BLaER1 (cell line): ENCODE results near the gene RBPJ.

Experiments
- H3K27ac ChIP-seq: shearing (Covaris generic); formaldehyde crosslinking; 2 replicates; pipeline ENCODE4 v1.8.1; 2022
- H3K27me3 ChIP-seq: shearing (Covaris generic); formaldehyde crosslinking; 2 replicates; pipeline ENCODE4 v1.8.1; 2022
- H3K36me3 ChIP-seq: shearing (Covaris generic); formaldehyde crosslinking; 2 replicates; pipeline ENCODE4 v1.8.1; 2022
- H3K4me1 ChIP-seq: shearing (Covaris generic); formaldehyde crosslinking; 2 replicates; pipeline ENCODE4 v1.8.1; 2022
- H3K4me2 ChIP-seq: shearing (Covaris generic); formaldehyde crosslinking; 2 replicates; pipeline ENCODE4 v1.8.1; 2022
- H3K4me3 ChIP-seq: shearing (Covaris generic); formaldehyde crosslinking; 2 replicates; pipeline ENCODE4 v1.8.1; 2022
- H3K9ac ChIP-seq: shearing (Covaris generic); formaldehyde crosslinking; 2 replicates; pipeline ENCODE4 v1.8.1; 2022
- H3K9me3 ChIP-seq: shearing (Covaris generic); formaldehyde crosslinking; 2 replicates; pipeline ENCODE4 v1.8.1; 2022
- H4K20me1 ChIP-seq: shearing (Covaris generic); formaldehyde crosslinking; 2 replicates; pipeline ENCODE4 v1.8.1; 2022
- Cebpa-rat ChIP-seq: shearing (Covaris generic); IDR thresholded peaks from 2 replicates; pipeline ENCODE4 v1.8.1; 2022

RBPJ gene

DNA sequence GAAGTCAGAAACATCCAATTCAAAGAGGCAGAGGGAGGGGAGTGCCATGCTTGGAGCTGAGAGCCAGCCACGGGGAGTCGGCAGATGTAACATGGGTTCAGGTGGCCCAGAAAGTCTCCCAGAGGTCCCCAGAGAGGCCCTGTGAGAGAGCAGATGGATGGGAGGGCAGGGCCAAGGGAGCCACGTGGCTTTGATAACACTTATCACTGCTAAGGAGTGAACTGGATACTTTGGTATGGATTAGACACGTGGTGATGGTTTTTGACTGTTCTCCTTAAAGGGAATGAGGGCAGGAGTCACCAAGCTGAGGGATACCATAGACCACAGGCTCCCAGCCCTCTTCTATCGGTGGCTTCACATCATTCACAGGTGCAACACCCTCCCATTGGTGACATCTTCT lies 155.7 kb downstream of the RBPJ start:
- Histone ChIP-seq H3K9ac (no peak overlapping the region), H4K20me1 (no peaks in the 10 kb centered on the region), H3K4me3 (no peak overlapping the region), H3K4me2 (no peak overlapping the region), H3K27me3 (no peaks in the 10 kb centered on the region), H3K4me1 (no peaks in the 10 kb centered on the region), H3K36me3 (no peaks in the 10 kb centered on the region), H3K27ac (no peak overlapping the region), H3K9me3 (no peaks in the 10 kb centered on the region; the same call in 1 of the 2 replicates)
- TF ChIP-seq Cebpa-rat = no peak

DNA sequence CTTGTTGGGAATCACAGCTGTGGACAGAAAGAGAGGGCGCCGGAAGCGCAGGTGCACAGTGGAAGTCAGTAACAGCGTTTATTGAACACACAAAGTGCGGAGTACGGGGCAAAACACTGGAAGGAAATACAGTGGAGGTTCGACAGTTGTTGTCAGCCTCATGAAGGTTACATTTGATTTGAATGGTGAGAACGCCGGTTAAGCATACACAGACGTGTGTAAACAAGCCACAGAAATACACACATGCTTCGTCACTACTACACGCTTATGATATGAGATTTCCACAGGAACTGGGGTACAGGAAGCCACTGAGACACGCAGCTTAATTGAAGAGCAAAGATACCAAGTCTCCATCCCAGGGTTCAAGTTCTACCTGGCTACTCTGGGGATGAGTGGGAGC lies 157.5 kb downstream of the RBPJ start:
- Histone ChIP-seq H3K4me1 (no peaks in the 10 kb centered on the region), H3K4me2 (no peak overlapping the region), H3K9ac (no peak overlapping the region), H3K9me3 (no peaks in the 10 kb centered on the region; the same call in 1 of the 2 replicates), H3K27me3 (no peaks in the 10 kb centered on the region), H3K27ac (no peak overlapping the region), H4K20me1 (no peaks in the 10 kb centered on the region), H3K4me3 (no peak overlapping the region), H3K36me3 (no peaks in the 10 kb centered on the region)
- TF ChIP-seq Cebpa-rat = no peak

DNA sequence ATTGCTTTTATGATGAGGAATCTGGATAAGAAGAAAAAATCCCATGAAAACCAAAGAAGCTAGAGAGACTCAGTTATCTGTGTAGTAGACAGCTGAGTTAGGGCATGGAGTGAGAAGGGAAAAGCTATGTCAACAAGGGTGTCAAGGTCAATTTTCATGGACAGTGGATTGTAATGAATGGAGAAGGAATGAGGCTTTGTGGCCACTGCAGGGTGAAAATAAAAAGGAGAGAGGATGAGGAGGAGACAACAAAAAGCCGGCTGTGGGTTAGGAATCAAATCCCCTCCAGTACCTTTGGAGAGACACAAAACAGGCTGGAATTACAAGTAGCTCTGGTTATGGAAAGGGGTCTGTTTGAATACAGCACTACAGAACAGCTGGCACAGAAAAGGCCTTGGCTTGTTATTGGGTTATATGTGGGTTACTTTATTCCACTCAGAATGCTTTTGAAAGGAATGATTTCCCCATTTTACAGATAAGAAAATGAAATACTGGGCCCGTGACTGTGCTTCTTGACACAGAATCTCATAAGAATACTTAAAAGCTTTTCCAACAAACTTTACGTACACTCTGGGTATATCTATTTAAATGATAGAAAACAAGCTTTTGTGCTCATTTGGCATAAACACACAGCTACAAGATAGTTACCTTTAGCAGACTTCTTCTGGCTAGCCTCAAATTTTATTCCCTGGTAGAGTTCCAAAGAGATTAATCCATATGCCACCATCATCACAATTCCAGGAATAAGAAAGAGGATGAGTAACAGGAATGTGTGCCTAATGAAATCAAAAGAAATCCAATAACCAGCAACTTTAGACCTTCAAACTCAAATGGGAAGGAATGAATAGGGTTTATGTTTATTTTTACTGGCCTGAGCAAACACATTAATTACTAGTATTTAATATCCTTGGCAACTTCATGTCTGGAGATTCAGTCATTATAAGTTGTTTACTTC lies 162.0 kb downstream of the RBPJ start:
- no peaks in the 10 kb centered on the region for H3K4me1 ChIP-seq
- no peak overlapping the region for H3K9ac ChIP-seq
- no peaks in the 10 kb centered on the region for H3K27me3 ChIP-seq
- no peak for TF ChIP-seq Cebpa-rat
- no peak overlapping the region for H3K4me3 ChIP-seq
- no peaks in the 10 kb centered on the region for H3K36me3 ChIP-seq
- no peak overlapping the region for H3K4me2 ChIP-seq
- H3K9me3 ChIP-seq = no peaks in the 10 kb centered on the region; the same call in 1 of the 2 replicates
- no peak overlapping the region for H3K27ac ChIP-seq
- no peaks in the 10 kb centered on the region for H4K20me1 ChIP-seq

DNA sequence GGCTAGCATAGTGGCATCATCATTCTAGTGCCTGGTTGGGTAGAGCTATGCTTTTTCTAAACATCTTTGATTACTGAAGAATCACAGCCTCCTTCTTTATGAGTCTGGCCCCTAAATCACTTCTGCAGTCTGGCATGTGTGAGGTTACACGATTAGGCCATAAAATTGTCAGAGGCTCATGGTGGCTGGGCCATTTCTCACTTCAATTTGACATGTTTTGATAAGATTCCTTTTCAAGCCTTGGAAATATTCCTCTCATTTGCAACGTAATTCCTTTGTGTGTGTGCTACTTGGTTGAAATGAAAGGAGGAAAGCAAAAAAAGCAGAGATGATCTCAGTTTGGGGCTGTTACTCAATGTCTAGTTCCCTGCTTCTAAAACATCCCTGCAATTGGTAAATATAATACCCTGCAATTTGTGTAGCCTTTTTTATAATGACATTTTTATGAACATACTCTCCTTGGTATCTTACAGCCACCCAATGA lies 163.3 kb downstream of the RBPJ start:
- Histone ChIP-seq H3K4me1 (no peaks in the 10 kb centered on the region), H3K4me2 (no peak overlapping the region), H3K4me3 (no peak overlapping the region), H3K9ac (no peak overlapping the region), H3K9me3 (no peaks in the 10 kb centered on the region; the same call in 1 of the 2 replicates), H3K36me3 (no peaks in the 10 kb centered on the region), H3K27me3 (no peaks in the 10 kb centered on the region), H3K27ac (no peak overlapping the region), H4K20me1 (no peaks in the 10 kb centered on the region)
- no peak for TF ChIP-seq Cebpa-rat

DNA sequence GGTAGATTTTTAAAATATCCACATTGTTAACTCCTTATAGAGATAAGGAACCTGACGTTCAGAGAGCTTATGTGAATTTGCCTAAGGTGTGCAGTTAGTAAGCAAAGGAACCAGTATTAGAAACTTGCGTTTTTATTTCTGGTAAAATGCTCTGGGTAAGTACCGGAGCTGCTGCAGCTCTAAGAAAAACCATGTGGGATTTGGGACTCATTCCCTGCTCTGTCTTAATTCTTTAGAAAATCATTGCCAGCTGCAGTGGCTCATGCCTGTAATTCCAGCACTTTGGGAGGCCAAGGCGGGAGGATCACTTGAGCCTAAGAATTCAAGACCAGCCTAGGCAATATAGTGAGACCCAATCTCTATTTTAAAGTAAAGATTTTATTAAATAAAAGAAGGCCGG lies 163.7 kb downstream of the RBPJ start:
- Histone ChIP-seq H3K36me3 (no peaks in the 10 kb centered on the region), H3K4me2 (no peak overlapping the region)
- no peak for TF ChIP-seq Cebpa-rat

More for the DNA sequence above, 163.7 kb downstream of the RBPJ start:
- H3K27ac ChIP-seq = no peak overlapping the region
- H3K27me3 ChIP-seq = no peaks in the 10 kb centered on the region
- no peak overlapping the region for H3K4me3 ChIP-seq
- no peaks in the 10 kb centered on the region; the same call in 1 of the 2 replicates for H3K9me3 ChIP-seq
- no peaks in the 10 kb centered on the region for H3K4me1 ChIP-seq
- H4K20me1 ChIP-seq = no peaks in the 10 kb centered on the region
- H3K9ac ChIP-seq = no peak overlapping the region
